Type B pancreatic cell (in vitro differentiated cells): ENCODE data around the gene PSMD12. TPM values are rescaled to one million over a fixed set of nuclear protein-coding genes. Genes with fewer than 3 reads are reported as not detected.
A peak's percentile ranks its signal among the peaks of the same experiment; 100 is the strongest.
"Not testable (repeated sequence)": the region's sequence is repeated elsewhere in the genome, so short reads cannot be mapped to it uniquely, and the experiment has no call there.

Source experiments
- DNase-seq: peaks from one replicate; pipeline ENCODE4 v3.0.0; 2021; ENCODE audit warnings: mixed read lengths; ENCODE audit not compliant: unreplicated experiment; ENCODE audit errors: extremely low spot score
- H3K27ac Mint-ChIP-seq: 2 replicates; pipeline ENCODE4 v1.8.0; 2021; ENCODE audit warnings: mild to moderate bottlenecking, mixed read lengths
- H3K27me3 Mint-ChIP-seq: 2 replicates; pipeline ENCODE4 v1.8.0; 2021; ENCODE audit warnings: mixed read lengths
- H3K36me3 Mint-ChIP-seq: 2 replicates; pipeline ENCODE4 v1.8.0; 2021; ENCODE audit warnings: mixed read lengths
- H3K4me1 Mint-ChIP-seq: one replicate; pipeline ENCODE4 v1.8.0; 2021; ENCODE audit warnings: mixed read lengths; ENCODE audit not compliant: unreplicated experiment
- H3K4me3 Mint-ChIP-seq: 2 replicates; pipeline ENCODE4 v1.8.0; 2021; ENCODE audit warnings: mild to moderate bottlenecking, mixed read lengths
- H3K9me3 Mint-ChIP-seq: 2 replicates; pipeline ENCODE4 v1.8.0; 2021; ENCODE audit warnings: mixed read lengths
- CTCF ChIP-seq: fragments of 200-600 bp; sonication (generic); conservative IDR thresholded peaks from 2 replicates; pipeline ENCODE4 v1.5.0; 2021; ENCODE audit warnings: antibody characterized with exemption, mild to moderate bottlenecking
- total RNA-seq: library from RNA; stranded (reverse); gene quantifications from 2 replicates; pipeline ENCODE4 v1.2.1, GENCODE V29; 2021; ENCODE audit warnings: low replicate concordance

Gene PSMD12
- total RNA-seq, 1 donor from 2014 or later = 43.2 TPM

- Mint-ChIP-seq H3K27me3 (no peaks in the 10 kb centered on the region), H3K4me1 (peaks cover 15% of the 10 kb centered on the region), H3K4me3 (no peak overlapping the region), H3K9me3 (no peaks in the 10 kb centered on the region), H3K27ac (no peak overlapping the region), H3K36me3 (no peaks in the 10 kb centered on the region)
- DNase-seq = no peak
- no peak for TF ChIP-seq CTCF
Measured at GRCh38 chr17:67392111-67392510, 25.7 kb upstream of the PSMD12 start.

GRCh38 chr17:67390646-67391361 is 24.4 kb upstream of the PSMD12 start:
- H3K4me1 Mint-ChIP-seq = peaks cover 15% of the 10 kb centered on the region
- H3K36me3 Mint-ChIP-seq = no peaks in the 10 kb centered on the region
- peak overlapping the region; percentile 19 for H3K27ac Mint-ChIP-seq
- no peak for TF ChIP-seq CTCF
- no peak overlapping the region for H3K4me3 Mint-ChIP-seq
- no peaks in the 10 kb centered on the region for H3K9me3 Mint-ChIP-seq
- no peaks in the 10 kb centered on the region for H3K27me3 Mint-ChIP-seq
- DNase-seq = no peak

DNA sequence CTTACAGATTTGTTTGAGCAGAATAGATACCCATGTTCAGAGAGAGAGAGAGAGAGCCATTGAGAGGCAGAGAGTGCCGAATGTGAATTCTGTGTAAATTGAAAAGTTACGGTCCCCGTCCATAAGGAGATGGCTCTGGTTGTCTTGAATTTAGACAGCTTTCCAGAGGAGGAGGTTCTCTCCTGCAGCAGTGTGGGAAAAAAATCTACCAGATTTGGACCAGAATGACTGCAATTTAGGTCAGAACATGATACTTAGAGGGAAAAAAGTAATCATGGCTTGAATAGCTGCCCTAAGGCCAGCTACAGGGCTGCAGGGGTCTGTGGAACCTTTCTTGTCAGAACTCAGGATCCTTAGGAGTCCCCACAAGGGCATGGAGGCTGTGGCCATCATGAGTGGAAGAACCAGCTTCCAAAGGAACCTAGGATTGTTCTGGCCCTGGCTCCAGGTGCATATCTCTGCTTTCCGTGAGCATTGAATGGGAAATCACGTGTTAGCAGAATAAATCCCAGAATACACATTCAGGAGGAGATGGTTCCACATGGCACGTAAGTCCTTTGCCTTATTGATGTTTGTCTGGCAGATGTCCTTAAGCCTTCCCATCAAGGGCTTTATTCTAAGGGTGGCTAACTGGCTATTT is 23.7 kb upstream of the PSMD12 start:
- Mint-ChIP-seq H3K36me3 (no peaks in the 10 kb centered on the region), H3K27me3 (no peaks in the 10 kb centered on the region), H3K4me3 (no peak overlapping the region), H3K4me1 (peaks cover 15% of the 10 kb centered on the region), H3K27ac (no peak overlapping the region), H3K9me3 (no peaks in the 10 kb centered on the region)
- no peak for DNase-seq
- TF ChIP-seq CTCF = no peak

GRCh38 chr17:67388986-67389385 is 22.6 kb upstream of the PSMD12 start:
- TF ChIP-seq CTCF = no peak
- Mint-ChIP-seq H3K36me3 (no peaks in the 10 kb centered on the region), H3K4me3 (no peak overlapping the region), H3K9me3 (no peaks in the 10 kb centered on the region), H3K27me3 (no peaks in the 10 kb centered on the region), H3K4me1 (peaks cover 15% of the 10 kb centered on the region), H3K27ac (no peak overlapping the region)
- no peak for DNase-seq

- H3K36me3 Mint-ChIP-seq, DNase-seq, H3K27ac Mint-ChIP-seq, H3K4me3 Mint-ChIP-seq, H3K9me3 Mint-ChIP-seq, H3K27me3 Mint-ChIP-seq: not testable (repeated sequence)
- H3K4me1 Mint-ChIP-seq = peaks cover 15% of the 10 kb centered on the region
Measured at GRCh38 chr17:67388536-67388935, 22.2 kb upstream of the PSMD12 start.

DNA sequence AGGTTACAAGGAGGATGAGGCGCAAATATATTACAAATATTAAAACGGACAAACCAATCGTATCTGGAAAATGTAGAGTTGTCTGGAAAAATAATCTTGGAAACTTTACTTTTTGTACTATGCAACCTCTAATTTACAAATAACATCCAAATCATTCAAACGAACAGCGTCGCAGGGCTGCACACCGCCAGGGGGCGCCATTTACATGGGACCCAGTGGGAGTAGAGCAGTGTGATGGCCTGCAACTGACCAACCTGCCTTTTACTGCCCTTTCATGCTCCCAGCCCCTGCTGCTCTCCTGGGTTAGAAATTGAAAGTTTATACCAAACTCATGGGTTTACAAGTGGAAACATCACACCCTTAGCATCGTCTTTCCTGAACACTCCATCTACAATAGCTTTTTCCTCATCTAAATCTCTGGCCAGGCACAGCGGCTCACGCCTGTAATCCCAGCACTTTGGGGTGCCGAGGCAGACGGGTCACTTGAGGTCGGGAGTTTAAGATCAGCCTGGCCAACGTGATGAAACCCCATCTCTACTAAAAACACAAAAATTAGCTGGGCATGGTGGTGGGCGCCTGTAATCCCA is 20.7 kb upstream of the PSMD12 start:
- H3K9me3 Mint-ChIP-seq = no peaks in the 10 kb centered on the region
- TF ChIP-seq CTCF = peak; percentile 92
- H3K27me3 Mint-ChIP-seq = no peaks in the 10 kb centered on the region
- H3K36me3 Mint-ChIP-seq = no peaks in the 10 kb centered on the region
- peaks cover 15% of the 10 kb centered on the region for H3K4me1 Mint-ChIP-seq
- no peak overlapping the region for H3K4me3 Mint-ChIP-seq
- H3K27ac Mint-ChIP-seq = no peak overlapping the region
- no peak for DNase-seq
